HL-60/S4 treated with phorbol 12-myristate 13-acetate at 8.2 ng/mL for 4 days and 3 days (cell line): ENCODE measurements around the gene GADD45A.

Experiments used
- in situ Hi-C: fragments of 300-500 bp; cut with MboI; formaldehyde crosslinking; loops from 2 replicates; pipeline ENCODE4 v1.15.0; 2022; ENCODE audit warnings: low sequenced_read_pairs

The GADD45A gene

GRCh38 chr1:67687649-67688048, 2.6 kb downstream of the GADD45A start:
- in situ Hi-C loops, result no loop called here

DNA sequence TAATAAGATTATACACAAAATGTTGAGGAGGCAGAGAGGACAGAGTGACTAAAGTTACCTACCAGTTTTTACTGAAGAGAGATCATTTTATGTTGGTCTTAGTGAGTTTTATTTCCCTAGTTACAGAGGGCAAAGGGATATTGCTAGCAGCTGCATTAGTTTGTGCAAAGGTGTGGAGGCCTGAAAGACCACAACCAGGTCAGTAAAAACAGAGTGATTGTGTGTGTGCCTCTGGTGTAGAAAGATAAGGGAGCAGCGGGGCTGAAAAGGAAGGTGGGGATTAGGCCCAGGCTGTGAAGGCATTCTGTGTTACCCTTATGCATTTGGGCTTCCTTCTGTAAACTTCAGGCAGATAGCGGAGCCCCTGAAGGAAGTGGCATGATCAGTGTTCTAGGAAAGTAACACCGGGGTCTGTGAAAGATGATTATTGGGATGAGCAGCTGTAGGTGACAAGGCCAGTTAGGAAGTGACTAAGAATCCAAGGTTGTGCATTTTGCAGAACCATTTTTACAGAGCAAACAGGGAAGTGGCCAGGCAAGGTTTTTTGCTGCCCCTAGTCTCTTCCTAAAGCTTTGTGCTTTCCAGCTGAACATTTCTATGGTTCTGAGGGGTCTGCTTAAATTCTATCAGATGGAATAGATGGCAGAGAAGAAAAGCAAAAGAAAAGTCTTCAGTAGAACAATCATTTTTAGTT, 3.7 kb downstream of the GADD45A start:
- in situ Hi-C loops, result no loop called here

GRCh38 chr1:67689267-67690017, 4.4 kb downstream of the GADD45A start:
- in situ Hi-C loops, result no loop called here

- in situ Hi-C loops, result no loop called here
Measured at GRCh38 chr1:67690018-67690363, 5.0 kb downstream of the GADD45A start.

DNA sequence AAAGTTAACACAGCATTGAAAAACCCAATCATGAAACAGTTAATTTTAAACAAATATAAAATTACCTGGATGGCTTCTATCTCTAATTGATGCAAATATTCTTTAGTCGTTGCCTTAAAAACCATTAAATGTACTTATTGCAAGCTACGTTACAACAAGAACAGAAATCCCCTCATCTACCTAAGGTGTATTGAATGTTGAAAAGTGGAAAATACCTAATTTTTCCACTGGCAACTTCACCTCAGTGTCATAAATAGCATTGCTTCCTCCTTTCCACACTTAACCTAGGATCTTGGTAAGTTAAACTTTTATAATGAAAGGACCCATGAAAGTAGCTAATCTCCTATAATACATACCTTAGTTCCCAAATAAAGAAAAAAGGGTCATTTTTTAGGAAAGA, 5.4 kb downstream of the GADD45A start:
- in situ Hi-C loops, result no loop called here

- in situ Hi-C loops, result no loop called here
Measured at GRCh38 chr1:67691712-67692111, 6.7 kb downstream of the GADD45A start.

GRCh38 chr1:67695963-67696362, 11.0 kb downstream of the GADD45A start:
- in situ Hi-C loops, result no loop called here

- in situ Hi-C loops, result no loop called here
Measured at GRCh38 chr1:67696708-67697107, 11.7 kb downstream of the GADD45A start.

DNA sequence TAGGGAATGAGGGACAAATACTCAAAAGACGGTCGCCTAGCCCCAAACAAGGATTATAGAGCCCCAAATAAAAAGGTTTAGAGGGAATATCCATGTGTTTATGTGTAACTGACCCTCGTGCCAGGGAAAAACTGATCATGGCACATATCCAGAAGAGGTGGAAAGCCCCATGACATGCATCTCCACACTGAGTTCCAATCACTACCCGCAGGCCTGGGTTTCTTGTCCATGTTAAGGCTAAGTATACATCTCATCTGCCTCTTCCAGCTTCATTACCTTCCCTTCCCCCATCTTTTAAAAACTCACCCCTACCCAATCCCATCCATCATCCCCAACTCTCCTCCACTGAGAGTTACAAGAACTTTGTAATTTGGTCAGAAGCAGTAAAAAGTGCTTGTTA, 15.2 kb downstream of the GADD45A start:
- in situ Hi-C loops, result no loop called here

GRCh38 chr1:67700692-67701410, 15.8 kb downstream of the GADD45A start:
- in situ Hi-C loops, result no loop called here

- in situ Hi-C loops, result no loop called here
Measured at GRCh38 chr1:67701876-67702275, 16.9 kb downstream of the GADD45A start.

- in situ Hi-C loops, result no loop called here
Measured at GRCh38 chr1:67704351-67704750, 19.4 kb downstream of the GADD45A start.

- in situ Hi-C loops, result no loop called here
Measured at GRCh38 chr1:67705735-67706453, 20.9 kb downstream of the GADD45A start.

- in situ Hi-C loops, result no loop called here
Measured at GRCh38 chr1:67708606-67709005, 23.6 kb downstream of the GADD45A start.

GRCh38 chr1:67710417-67710816, 25.4 kb downstream of the GADD45A start:
- in situ Hi-C loops, result no loop called here

- in situ Hi-C loops, result no loop called here
Measured at GRCh38 chr1:67711158-67711854, 26.3 kb downstream of the GADD45A start.

- in situ Hi-C loops, result no loop called here
Measured at GRCh38 chr1:67711855-67712212, 26.8 kb downstream of the GADD45A start.

DNA sequence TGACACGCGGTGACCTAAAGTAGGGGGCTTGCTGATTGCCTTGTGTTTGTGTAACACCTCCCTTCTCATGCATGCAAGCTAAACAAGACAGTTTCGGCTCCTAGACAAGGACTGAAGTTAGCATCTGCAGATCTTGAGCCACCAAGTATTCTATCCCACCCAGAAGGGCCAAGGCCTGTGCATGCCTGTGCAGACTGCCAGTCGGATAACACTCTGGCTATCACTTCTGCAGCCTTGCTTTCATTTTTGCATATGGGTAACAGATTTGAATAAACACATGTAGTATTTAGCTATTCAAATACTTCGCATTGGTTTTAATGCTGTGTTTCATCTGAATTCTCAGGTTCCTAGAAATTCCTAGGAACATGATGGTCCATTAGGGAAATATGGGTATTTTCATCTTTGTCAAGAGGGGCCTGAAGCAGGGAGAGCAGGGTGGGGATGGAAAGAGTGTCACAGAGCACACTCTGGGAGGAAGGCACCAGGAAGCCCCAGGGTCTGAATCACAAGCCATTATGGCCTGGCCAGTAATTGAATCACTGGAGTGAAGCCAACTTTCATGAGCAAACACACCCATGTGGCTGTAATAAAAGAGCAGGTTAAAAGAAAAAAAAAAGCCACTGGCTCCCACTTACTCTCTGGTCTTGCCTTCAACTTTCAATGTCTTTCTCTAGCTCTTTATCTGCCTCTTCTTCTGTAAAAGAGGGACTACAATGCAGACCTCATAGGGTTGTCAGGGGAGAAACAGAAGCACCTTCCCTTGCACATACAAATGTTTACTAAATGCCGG, 28.3 kb downstream of the GADD45A start:
- in situ Hi-C loops, result no loop called here

DNA sequence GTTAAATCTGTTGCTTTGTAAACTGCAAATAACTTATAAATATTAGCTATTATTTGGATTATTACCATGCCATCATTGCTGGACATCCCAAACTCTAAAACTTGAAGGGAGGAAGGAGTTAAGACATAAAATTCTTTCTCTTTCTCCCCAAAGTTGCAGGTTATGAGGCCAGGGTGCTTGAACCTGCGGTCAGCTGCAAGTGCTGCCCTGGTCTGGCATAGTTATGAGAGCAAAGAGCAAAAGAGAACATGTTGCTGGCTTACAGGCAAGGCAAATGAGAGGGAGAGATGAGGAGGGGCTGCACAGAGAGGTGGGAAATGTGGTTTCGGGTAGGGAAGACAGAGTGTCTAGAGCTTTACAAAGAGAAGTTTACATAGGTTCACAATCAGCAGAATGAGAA, 30.8 kb downstream of the GADD45A start:
- in situ Hi-C loops, result no loop called here

- in situ Hi-C loops, result no loop called here
Measured at GRCh38 chr1:67716800-67717199, 31.8 kb downstream of the GADD45A start.
